Gastrocnemius medialis (tissue), 4 donors: ENCODE data around the gene MBNL2.

Experiments
- CTCF ChIP-seq, 5 experiments: fragments of 450-650 bp in 3 of 5; fragments of 200-600 bp in 2 of 5; sonication (generic) in 2 of 5; IDR thresholded peaks in 4 of 5; conservative IDR thresholded peaks in 1 of 5; 1 replicate in 4 of 5; 2 replicates in 1 of 5; pipeline ENCODE4 v1.5.1; 2016 to 2019; ENCODE audit warnings: antibody characterized with exemption in 5 of 5, mild to moderate bottlenecking in 3 of 5, moderate library complexity in 3 of 5
- POLR2A ChIP-seq, 2 donors: fragments of 450-650 bp; IDR thresholded peaks; one replicate each; pipeline ENCODE4 v1.6.1; 2017; ENCODE audit warnings: antibody characterized with exemption in 2 of 2, mild to moderate bottlenecking in 2 of 2, moderate library complexity in 2 of 2

- TF ChIP-seq CTCF (IDR thresholded peaks at IDR 0.05 in 4 of 5, conservative IDR thresholded peaks at IDR 0.05 in 1 of 5), result no peak
- TF ChIP-seq POLR2A (IDR thresholded peaks at IDR 0.05), result no peak
These were observed 10.1 kb upstream of the MBNL2 start for GRCh38 chr13:97212004-97212403.
